ENCODE data around the gene PRKAG3. TPM values are rescaled to one million over a fixed set of nuclear protein-coding genes. Genes with fewer than 3 reads are reported as not detected.

The PRKAG3 gene
- polyA plus RNA-seq (2011; rRNA removed) (not detected in 2 replicates), polyA minus RNA-seq (2011; rRNA and poly(A)+ RNA removed) (not detected in 2 replicates)

- no peak for DNase-seq (ENCODE audit: low read depth)
- ChIA-PET POLR2A (no interaction called here), CTCF (interaction anchor here (1.2 to 3.8 kb wide), 2 partner anchors 21 to 121 kb away, joined by 3 to 12 read pairs; partner anchors contain the start of gene TTLL4)
- peaks cover 2% of the 10 kb centered on the region for H3K27me3 ChIP-seq (ENCODE audit: control insufficient read depth, insufficient read depth, low read length)
- TF ChIP-seq, protein P1, sequence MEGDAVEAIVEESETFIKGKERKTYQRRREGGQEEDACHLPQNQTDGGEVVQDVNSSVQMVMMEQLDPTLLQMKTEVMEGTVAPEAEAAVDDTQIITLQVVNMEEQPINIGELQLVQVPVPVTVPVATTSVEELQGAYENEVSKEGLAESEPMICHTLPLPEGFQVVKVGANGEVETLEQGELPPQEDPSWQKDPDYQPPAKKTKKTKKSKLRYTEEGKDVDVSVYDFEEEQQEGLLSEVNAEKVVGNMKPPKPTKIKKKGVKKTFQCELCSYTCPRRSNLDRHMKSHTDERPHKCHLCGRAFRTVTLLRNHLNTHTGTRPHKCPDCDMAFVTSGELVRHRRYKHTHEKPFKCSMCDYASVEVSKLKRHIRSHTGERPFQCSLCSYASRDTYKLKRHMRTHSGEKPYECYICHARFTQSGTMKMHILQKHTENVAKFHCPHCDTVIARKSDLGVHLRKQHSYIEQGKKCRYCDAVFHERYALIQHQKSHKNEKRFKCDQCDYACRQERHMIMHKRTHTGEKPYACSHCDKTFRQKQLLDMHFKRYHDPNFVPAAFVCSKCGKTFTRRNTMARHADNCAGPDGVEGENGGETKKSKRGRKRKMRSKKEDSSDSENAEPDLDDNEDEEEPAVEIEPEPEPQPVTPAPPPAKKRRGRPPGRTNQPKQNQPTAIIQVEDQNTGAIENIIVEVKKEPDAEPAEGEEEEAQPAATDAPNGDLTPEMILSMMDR (IDR thresholded peaks at IDR 0.05; ENCODE audit: insufficient read depth, low read depth, low read length), result no peak
- H3K36me3 ChIP-seq (ENCODE audit: control insufficient read depth, insufficient read depth, low read length), result no peaks in the 10 kb centered on the region
- H3K4me3 ChIP-seq (ENCODE audit: low read depth, low read length), result no peak within 1 kb of the TSS
These were observed at the start of gene PRKAG3 for GRCh38 chr2:218831378-218831990. Gene PRKAG3, minus strand, starts transcription at chr2:218831803.

GRCh38 chr2:218880859-218881594 is 49.4 kb upstream of the PRKAG3 start:
- no peaks in the 10 kb centered on the region for H3K36me3 ChIP-seq (ENCODE audit: control insufficient read depth, insufficient read depth, low read length)
- DNase-seq (ENCODE audit: low read depth), result no peak
- peaks cover 58% of the 10 kb centered on the region for H3K27me3 ChIP-seq (ENCODE audit: control insufficient read depth, insufficient read depth, low read length)
- TF ChIP-seq, protein P1 (IDR thresholded peaks at IDR 0.05; ENCODE audit: insufficient read depth, low read depth, low read length), result no peak
- ChIA-PET CTCF (interaction anchor here (1.6 to 22.2 kb wide), 2 partner anchors 15 to 29 kb away, joined by 4 to 726 read pairs; no protein-coding TSS in a partner anchor), POLR2A (no interaction called here)
- no peak overlapping the region for H3K4me3 ChIP-seq (ENCODE audit: low read depth, low read length)

DNA sequence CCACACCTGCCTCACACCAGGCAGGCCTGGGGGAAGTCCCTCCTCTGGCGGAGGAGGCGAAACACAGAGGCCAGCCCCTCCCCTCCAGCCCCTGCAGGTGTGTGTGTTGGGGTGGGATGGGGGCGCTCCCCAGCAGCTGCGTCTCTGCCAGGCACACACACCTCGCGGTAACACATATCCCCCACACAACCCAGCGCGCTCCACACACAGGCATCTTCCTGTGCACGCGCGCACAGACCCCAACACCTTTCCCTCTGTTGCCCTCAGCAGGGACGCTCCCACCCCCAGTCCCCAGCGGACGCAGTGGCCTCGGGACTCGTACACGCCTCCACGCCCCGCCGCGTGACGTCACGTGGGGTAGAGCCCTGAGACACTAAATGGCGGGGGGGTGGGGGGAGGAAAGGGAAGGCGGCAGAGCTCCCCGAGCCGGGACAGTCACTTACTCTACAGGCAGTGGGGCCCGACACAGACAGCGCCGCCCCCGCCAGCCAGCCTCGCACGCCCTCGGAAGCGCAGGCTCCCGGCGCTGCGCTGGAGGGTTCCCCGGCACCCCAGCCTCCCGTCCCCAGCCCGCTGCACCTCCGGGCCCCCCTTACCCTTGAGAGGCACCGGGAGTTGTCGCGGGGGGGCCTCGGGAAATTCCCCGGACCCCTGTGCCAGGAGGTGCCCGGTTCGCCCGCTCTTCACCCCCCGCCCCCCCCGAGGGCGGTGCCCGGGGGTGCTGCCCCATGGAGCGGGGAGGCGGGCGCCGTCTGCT is 48.7 kb upstream of the PRKAG3 start, which contains the start of gene WNT10A:
TSS of gene WNT10A (plus strand) at position 751 of the 757 bp plus-strand sequence. CDS start 144 bp downstream, outside the sequence.
- Histone ChIP-seq H3K36me3 (ENCODE audit: control insufficient read depth, insufficient read depth, low read length) (no peaks in the 10 kb centered on the region), H3K27me3 (ENCODE audit: control insufficient read depth, insufficient read depth, low read length) (peaks cover 58% of the 10 kb centered on the region), H3K4me3 (ENCODE audit: low read depth, low read length) (no peak within 1 kb of the TSS)
- ChIA-PET CTCF (interaction anchor here (1.6 to 22.2 kb wide), 2 partner anchors 16 to 28 kb away, joined by 4 to 726 read pairs; no protein-coding TSS in a partner anchor), POLR2A (no interaction called here)
- no peak for DNase-seq (ENCODE audit: low read depth)
- TF ChIP-seq, protein P1 (IDR thresholded peaks at IDR 0.05; ENCODE audit: insufficient read depth, low read depth, low read length), result no peak

DNA sequence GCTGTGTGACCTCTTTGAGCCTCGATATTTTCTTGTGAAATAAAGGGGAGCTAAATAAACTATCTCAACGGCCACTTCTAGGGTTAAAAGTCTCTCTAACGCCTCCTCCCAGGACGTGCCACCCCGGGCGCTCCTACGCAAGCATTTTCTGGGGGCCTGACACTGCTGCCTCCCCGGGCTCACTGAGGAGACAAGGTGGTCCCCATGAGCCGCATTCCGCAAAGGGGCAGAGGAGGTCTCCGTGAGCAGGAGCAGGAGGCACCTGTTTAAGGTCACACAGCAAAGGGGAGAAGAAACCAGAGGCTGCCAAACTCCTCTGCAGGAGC is 48.1 kb upstream of the PRKAG3 start:
- DNase-seq (ENCODE audit: low read depth), result no peak
- peaks cover 56% of the 10 kb centered on the region for H3K27me3 ChIP-seq (ENCODE audit: control insufficient read depth, insufficient read depth, low read length)
- POLR2A ChIA-PET, result no interaction called here
- TF ChIP-seq, protein P1 (IDR thresholded peaks at IDR 0.05; ENCODE audit: insufficient read depth, low read depth, low read length), result no peak
- no peaks in the 10 kb centered on the region for H3K36me3 ChIP-seq (ENCODE audit: control insufficient read depth, insufficient read depth, low read length)
- CTCF ChIA-PET, result interaction anchor here (22.2 kb wide), 1 partner anchor 16 kb away, joined by 726 read pairs; no protein-coding TSS in a partner anchor
- H3K4me3 ChIP-seq (ENCODE audit: low read depth, low read length), result no peak overlapping the region

Data from BJ (cell line).